Measurements from ENCODE around the gene CHRNA4. TPM values are rescaled to one million over a fixed set of nuclear protein-coding genes. Genes with fewer than 3 reads are reported as not detected.

Gene CHRNA4
- total and polyA plus RNA-seq, 2 donors (not counting 3 experiments of a cell fraction or from before 2014, with no cell fraction given) = not detected

GRCh38 chr20:63314566-63315239 is 46.4 kb downstream of the CHRNA4 start:
- ChIA-PET POLR2A (no interaction called here), CTCF (interaction anchor here (0.8 to 2.1 kb wide), 2 partner anchors 67 to 91 kb away, joined by 3 to 11 read pairs; no protein-coding TSS in a partner anchor)
- Histone ChIP-seq H3K9me1 (replicated peaks; ENCODE audit: control insufficient read depth, extremely low read depth, insufficient read depth, low read length) (no peaks in the 10 kb centered on the region), H3K79me2 (ENCODE audit: control insufficient read depth, insufficient read depth, low read length) (no peaks in the 10 kb centered on the region), H3K36me3 (ENCODE audit: control insufficient read depth in 2 of 2, extremely low read depth in 1 of 2, insufficient read depth in 2 of 2, low read length in 2 of 2) (no peaks in the 10 kb centered on the region), H3K27ac (ENCODE audit: insufficient read depth, low read depth, low read length) (no peak overlapping the region), H3K9ac (replicated peaks; ENCODE audit: extremely low read depth, insufficient read depth, low read length) (no peak overlapping the region), H3K9me3 (replicated peaks; ENCODE audit: control insufficient read depth, insufficient read depth, low read length) (no peaks in the 10 kb centered on the region), H3K27me3 (ENCODE audit: control insufficient read depth in 2 of 2, insufficient read depth in 2 of 2, low read length in 2 of 2) (no peaks in the 10 kb centered on the region), H3K4me1 (ENCODE audit: control insufficient read depth, extremely low read depth, insufficient read depth, low read length) (no peaks in the 10 kb centered on the region), H3K4me2 (ENCODE audit: insufficient read depth, low read length) (no peak overlapping the region), H4K20me1 (replicated peaks; ENCODE audit: control insufficient read depth, extremely low read depth, insufficient read depth, low read length) (no peaks in the 10 kb centered on the region), H2AFZ (ENCODE audit: low read depth, low read length) (no peak overlapping the region), H3K4me3 (replicated peaks in 1 of 3; ENCODE audit: insufficient read depth in 1 of 3, low read depth in 1 of 3, low read length in 3 of 3) (no peak overlapping the region)
- intact Hi-C loops (cut with micrococcal nuclease) (no loop called here), dilution Hi-C loops (cut with MboI; ENCODE audit: extremely low pct_ligation_motif_present, low sequenced_read_pairs) (no loop called here)
- no peak for DNase-seq (ENCODE audit: low read depth, low spot score)
- TF ChIP-seq MYC (IDR thresholded peaks at IDR 0.05; ENCODE audit: low read depth, low read length) (no peak), FOS (IDR thresholded peaks at IDR 0.05; ENCODE audit: borderline replicate concordance, insufficient read depth, low read length) (no peak), MAX (IDR thresholded peaks at IDR 0.05; ENCODE audit: insufficient read depth, insufficient read length) (no peak), JUN (IDR thresholded peaks at IDR 0.05; ENCODE audit: borderline replicate concordance, insufficient read depth, insufficient read length, low read depth) (no peak), EZH2 (IDR thresholded peaks at IDR 0.05; ENCODE audit: borderline replicate concordance, low read depth, low read length, severe bottlenecking) (no peak), POLR2AphosphoS5 (IDR thresholded peaks at IDR 0.05; ENCODE audit: insufficient read depth, low read depth, low read length) (no peak), GATA2 (IDR thresholded peaks at IDR 0.05; ENCODE audit: insufficient read depth, insufficient read length, low read depth, low read length) (no peak), POLR2A (IDR thresholded peaks at IDR 0.05; ENCODE audit: low read depth, low read length) (no peak)
- TF ChIP-seq, protein P1, sequence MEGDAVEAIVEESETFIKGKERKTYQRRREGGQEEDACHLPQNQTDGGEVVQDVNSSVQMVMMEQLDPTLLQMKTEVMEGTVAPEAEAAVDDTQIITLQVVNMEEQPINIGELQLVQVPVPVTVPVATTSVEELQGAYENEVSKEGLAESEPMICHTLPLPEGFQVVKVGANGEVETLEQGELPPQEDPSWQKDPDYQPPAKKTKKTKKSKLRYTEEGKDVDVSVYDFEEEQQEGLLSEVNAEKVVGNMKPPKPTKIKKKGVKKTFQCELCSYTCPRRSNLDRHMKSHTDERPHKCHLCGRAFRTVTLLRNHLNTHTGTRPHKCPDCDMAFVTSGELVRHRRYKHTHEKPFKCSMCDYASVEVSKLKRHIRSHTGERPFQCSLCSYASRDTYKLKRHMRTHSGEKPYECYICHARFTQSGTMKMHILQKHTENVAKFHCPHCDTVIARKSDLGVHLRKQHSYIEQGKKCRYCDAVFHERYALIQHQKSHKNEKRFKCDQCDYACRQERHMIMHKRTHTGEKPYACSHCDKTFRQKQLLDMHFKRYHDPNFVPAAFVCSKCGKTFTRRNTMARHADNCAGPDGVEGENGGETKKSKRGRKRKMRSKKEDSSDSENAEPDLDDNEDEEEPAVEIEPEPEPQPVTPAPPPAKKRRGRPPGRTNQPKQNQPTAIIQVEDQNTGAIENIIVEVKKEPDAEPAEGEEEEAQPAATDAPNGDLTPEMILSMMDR (IDR thresholded peaks at IDR 0.05; ENCODE audit: extremely low read depth in 1 of 2, insufficient read depth in 1 of 2, low read depth in 1 of 2, low read length in 2 of 2) = no peak
- no peak for FAIRE-seq
- BruUV-seq (replicated peaks) = no TSS peak

Measured in endothelial cell of umbilical vein (primary cell).